Measurements from ENCODE around the gene GPR141.

Gene GPR141

DNA sequence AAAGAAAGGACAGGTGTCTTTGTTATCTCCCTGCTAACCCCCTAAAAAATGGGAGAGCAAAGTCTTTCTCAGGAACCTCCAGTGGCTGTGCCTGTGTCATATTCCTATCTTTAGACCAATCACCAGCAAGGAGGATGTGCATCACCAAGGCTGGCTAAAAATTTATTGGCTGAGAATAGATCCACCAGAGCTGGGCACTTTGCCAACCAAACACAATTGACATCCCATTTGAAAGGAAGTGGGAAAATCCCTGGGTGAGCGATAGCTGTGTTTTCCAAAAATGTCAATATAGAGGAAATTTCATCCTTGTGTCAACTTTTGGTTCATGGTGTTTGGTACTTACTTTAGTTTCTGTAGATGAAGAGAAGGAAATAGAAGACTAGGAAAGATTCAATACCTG lies 13.1 kb upstream of the GPR141 start:
- TF ChIP-seq, protein P1, sequence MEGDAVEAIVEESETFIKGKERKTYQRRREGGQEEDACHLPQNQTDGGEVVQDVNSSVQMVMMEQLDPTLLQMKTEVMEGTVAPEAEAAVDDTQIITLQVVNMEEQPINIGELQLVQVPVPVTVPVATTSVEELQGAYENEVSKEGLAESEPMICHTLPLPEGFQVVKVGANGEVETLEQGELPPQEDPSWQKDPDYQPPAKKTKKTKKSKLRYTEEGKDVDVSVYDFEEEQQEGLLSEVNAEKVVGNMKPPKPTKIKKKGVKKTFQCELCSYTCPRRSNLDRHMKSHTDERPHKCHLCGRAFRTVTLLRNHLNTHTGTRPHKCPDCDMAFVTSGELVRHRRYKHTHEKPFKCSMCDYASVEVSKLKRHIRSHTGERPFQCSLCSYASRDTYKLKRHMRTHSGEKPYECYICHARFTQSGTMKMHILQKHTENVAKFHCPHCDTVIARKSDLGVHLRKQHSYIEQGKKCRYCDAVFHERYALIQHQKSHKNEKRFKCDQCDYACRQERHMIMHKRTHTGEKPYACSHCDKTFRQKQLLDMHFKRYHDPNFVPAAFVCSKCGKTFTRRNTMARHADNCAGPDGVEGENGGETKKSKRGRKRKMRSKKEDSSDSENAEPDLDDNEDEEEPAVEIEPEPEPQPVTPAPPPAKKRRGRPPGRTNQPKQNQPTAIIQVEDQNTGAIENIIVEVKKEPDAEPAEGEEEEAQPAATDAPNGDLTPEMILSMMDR (conservative IDR thresholded peaks at IDR 0.05) = no peak
- H3K27ac ChIP-seq = no peak overlapping the region

DNA sequence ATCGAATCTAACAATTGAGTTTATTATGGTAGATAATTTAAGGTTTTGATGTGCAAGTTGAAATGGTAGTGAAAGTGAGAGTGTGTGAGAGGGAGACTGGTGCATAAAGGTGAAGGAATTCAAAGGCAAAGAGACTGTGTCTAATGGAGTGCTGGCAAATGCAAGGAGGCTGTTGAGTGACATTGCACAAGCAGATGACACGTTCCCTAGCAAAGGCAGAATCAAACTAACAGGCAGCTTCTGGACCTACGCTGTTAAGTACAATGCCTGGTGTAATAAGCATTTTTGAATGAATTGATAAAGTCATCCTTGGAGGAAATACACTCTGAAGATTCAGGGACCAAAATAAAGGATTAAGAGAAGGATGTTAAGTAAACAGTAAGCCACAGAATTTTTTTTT lies 11.7 kb upstream of the GPR141 start:
- no peak overlapping the region for H3K27ac ChIP-seq
- TF ChIP-seq, protein P1 (conservative IDR thresholded peaks at IDR 0.05) = no peak

DNA sequence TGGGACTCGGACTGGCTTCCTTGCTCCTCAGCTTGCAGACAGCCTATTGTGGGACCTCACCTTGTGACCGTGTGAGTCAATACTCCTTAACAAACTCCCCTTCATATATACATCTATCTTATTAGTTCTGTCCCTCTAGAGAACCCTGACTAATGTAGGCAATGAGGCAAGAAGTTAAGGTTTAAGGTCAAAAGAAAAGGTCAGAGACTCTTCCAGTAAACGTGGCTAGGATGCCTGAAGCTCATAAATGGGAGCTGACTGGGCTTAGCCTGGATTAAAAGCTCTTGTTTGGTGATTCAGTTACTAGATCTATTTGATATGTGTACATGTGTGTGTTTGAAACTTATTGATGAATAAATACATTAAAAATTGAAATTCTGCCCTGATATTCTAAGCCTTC lies 10.6 kb upstream of the GPR141 start:
- TF ChIP-seq, protein P1 (conservative IDR thresholded peaks at IDR 0.05) = no peak

DNA sequence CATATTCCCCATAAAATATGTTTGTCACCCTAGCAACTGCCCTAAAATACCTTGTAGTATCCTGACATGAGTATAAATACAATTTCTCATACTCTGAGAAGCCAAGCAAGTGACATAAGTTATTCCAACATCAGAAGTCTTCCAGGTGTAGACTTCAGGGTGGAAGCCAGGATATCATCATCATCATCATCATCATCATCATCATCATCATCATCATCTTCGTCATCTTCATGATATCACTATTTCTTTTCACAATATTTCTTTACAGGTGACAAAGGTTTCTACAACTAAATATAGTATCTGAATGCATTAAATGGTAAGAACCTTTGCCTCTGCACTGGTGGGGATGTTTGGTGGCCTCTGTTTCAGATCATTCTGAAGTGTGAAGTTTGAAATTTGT lies 10.0 kb upstream of the GPR141 start:
- H3K27ac ChIP-seq = no peak overlapping the region
- TF ChIP-seq, protein P1 (conservative IDR thresholded peaks at IDR 0.05) = no peak

More for the DNA sequence above, 10.6 kb upstream of the GPR141 start:
- H3K27ac ChIP-seq = no peak overlapping the region

DNA sequence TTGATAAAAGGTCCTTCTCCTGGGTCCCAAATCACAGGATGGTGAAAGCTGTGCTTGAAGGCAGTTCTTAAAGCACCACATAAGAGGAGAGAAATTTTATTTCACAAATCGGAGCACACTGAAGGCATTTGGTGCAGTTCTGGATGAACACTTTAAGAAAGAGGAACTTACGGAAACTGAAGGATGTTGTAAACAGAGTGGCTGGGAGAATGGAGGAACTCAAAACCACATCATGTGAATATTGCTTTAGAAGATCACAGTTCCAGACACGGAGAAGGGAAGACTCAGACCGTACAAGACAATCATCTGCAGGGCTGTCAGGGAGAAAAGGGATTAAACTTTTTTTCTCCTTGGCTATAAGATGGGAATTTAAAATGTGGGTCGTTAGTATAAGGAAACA lies 9.0 kb upstream of the GPR141 start:
- TF ChIP-seq, protein P1 (conservative IDR thresholded peaks at IDR 0.05) = no peak
- no peak overlapping the region for H3K27ac ChIP-seq

DNA sequence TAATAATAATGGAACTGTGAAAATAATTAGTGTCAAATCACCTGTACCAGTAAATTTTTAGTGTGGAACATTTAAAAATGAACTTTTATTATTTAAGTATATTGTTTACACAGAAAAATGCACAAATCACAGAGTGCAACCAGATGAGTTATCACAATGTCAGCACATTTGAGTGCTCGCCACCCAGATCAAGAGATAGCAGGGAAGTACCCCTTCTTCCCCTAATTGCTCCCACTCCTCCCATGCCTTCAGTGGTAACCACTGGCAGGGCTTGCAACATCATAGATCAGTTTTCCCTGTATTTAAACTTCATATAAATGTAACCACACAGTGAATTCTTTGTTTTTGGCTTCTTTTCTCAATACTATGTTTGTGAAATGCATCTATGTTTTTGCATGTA lies 7.8 kb upstream of the GPR141 start:
- TF ChIP-seq, protein P1 (conservative IDR thresholded peaks at IDR 0.05) = no peak

DNA sequence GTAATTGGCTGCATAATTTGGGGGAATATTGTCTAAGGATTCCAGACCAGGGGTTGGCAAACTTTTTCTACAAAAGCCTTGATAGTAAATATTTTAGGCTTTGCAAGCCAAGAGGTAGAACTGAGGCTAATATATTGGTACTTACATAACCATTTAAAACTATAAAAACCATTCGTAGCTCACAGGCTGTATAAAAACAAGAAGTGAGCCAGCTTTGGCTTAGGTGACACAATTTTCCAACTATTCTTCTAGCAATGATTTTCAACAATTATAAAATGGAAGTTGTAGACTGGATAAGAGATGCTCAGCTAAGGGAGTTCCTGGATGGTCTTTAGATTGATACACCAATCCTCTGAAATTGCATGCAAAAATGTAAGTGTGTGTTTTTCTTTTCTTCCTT lies 1.4 kb downstream of the GPR141 start:
- TF ChIP-seq, protein P1 (conservative IDR thresholded peaks at IDR 0.05) = no peak
- H3K27ac ChIP-seq = no peak overlapping the region

More for the DNA sequence above, 7.8 kb upstream of the GPR141 start:
- H3K27ac ChIP-seq = no peak overlapping the region
